ENCODE measurements around the gene ARHGAP15.

Gene ARHGAP15

GRCh38 chr2:143732076-143732475 is 602.9 kb downstream of the ARHGAP15 start:
- no peaks in the 10 kb centered on the region for H3K36me3 Mint-ChIP-seq (ENCODE audit: low read depth)
- no peak overlapping the region for H3K27ac Mint-ChIP-seq
- peaks cover 1% of the 10 kb centered on the region for H3K4me1 Mint-ChIP-seq
- no peak overlapping the region for H3K4me3 Mint-ChIP-seq
- DNase-seq: no peak
- H3K9me3 Mint-ChIP-seq: no peaks in the 10 kb centered on the region
- TF ChIP-seq CTCF (IDR thresholded peaks at IDR 0.05): no peak
- H3K27me3 Mint-ChIP-seq (ENCODE audit: low read depth, poor library complexity): peaks cover 2% of the 10 kb centered on the region

GRCh38 chr2:143732871-143733270 is 603.7 kb downstream of the ARHGAP15 start:
- Mint-ChIP-seq H3K4me1 (no peaks in the 10 kb centered on the region), H3K27ac (no peak overlapping the region), H3K9me3 (no peaks in the 10 kb centered on the region), H3K36me3 (ENCODE audit: low read depth) (no peaks in the 10 kb centered on the region), H3K27me3 (ENCODE audit: low read depth, poor library complexity) (peaks cover 2% of the 10 kb centered on the region), H3K4me3 (no peak overlapping the region)
- TF ChIP-seq CTCF (IDR thresholded peaks at IDR 0.05): no peak
- DNase-seq: no peak

- H3K4me3 Mint-ChIP-seq: no peak overlapping the region
- H3K9me3 Mint-ChIP-seq: no peaks in the 10 kb centered on the region
- no peak overlapping the region for H3K27ac Mint-ChIP-seq
- no peaks in the 10 kb centered on the region for H3K36me3 Mint-ChIP-seq (ENCODE audit: low read depth)
- TF ChIP-seq CTCF (IDR thresholded peaks at IDR 0.05): no peak
- peaks cover 2% of the 10 kb centered on the region for H3K27me3 Mint-ChIP-seq (ENCODE audit: low read depth, poor library complexity)
- H3K4me1 Mint-ChIP-seq: no peaks in the 10 kb centered on the region
- no peak for DNase-seq
Measured at GRCh38 chr2:143734507-143734906, 605.3 kb downstream of the ARHGAP15 start.

- H3K36me3 Mint-ChIP-seq (ENCODE audit: low read depth): no peaks in the 10 kb centered on the region
- no peaks in the 10 kb centered on the region for H3K9me3 Mint-ChIP-seq
- H3K27me3 Mint-ChIP-seq (ENCODE audit: low read depth, poor library complexity): peaks cover 4% of the 10 kb centered on the region
- H3K4me1 Mint-ChIP-seq: no peaks in the 10 kb centered on the region
- TF ChIP-seq CTCF (IDR thresholded peaks at IDR 0.05): no peak
- H3K4me3 Mint-ChIP-seq: no peak overlapping the region
- no peak for DNase-seq
- H3K27ac Mint-ChIP-seq: no peak overlapping the region
Measured at GRCh38 chr2:143736904-143737303, 607.7 kb downstream of the ARHGAP15 start.

- no peak overlapping the region for H3K27ac Mint-ChIP-seq
- no peaks in the 10 kb centered on the region for H3K9me3 Mint-ChIP-seq
- no peak overlapping the region for H3K4me3 Mint-ChIP-seq
- no peak for DNase-seq
- TF ChIP-seq CTCF (IDR thresholded peaks at IDR 0.05): no peak
- no peaks in the 10 kb centered on the region for H3K36me3 Mint-ChIP-seq (ENCODE audit: low read depth)
- H3K4me1 Mint-ChIP-seq: no peaks in the 10 kb centered on the region
- peaks cover 4% of the 10 kb centered on the region for H3K27me3 Mint-ChIP-seq (ENCODE audit: low read depth, poor library complexity)
Measured at GRCh38 chr2:143740431-143740830, 611.2 kb downstream of the ARHGAP15 start.

GRCh38 chr2:143741205-143741604 is 612.0 kb downstream of the ARHGAP15 start:
- no peak for DNase-seq
- no peak overlapping the region for H3K27ac Mint-ChIP-seq
- no peak for TF ChIP-seq CTCF (IDR thresholded peaks at IDR 0.05)
- H3K36me3 Mint-ChIP-seq (ENCODE audit: low read depth): no peaks in the 10 kb centered on the region
- peaks cover 4% of the 10 kb centered on the region for H3K27me3 Mint-ChIP-seq (ENCODE audit: low read depth, poor library complexity)
- H3K9me3 Mint-ChIP-seq: no peaks in the 10 kb centered on the region
- no peaks in the 10 kb centered on the region for H3K4me1 Mint-ChIP-seq
- no peak overlapping the region for H3K4me3 Mint-ChIP-seq
